ENCODE measurements around the gene KLHL22.

KLHL22 gene

DNA sequence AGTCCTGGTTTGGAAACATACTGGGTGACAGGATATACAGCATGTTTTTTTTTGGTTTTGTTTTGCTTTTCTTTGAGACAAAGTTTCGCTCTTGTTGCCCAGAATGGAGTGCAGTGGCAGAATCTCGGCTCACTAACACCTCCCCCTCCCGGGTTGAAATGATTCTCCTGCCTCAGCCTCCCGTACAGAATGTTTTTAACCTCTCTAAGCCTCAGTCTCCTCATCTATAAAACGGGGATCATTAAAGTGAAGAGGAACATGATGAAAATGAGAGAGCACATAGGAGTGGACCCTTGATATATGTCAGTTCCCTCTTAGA is 29.9 kb downstream of the KLHL22 start:
- no peak for DNase-seq (ENCODE audit: low read depth, low spot score)
- ChIA-PET POLR2A (no interaction called here), CTCF (interaction anchor here (0.7 to 3.8 kb wide), 3 partner anchors 8 to 101 kb away, joined by 3 to 20 read pairs (median 3); no protein-coding TSS in a partner anchor)
- no peak overlapping the region for H3K4me3 ChIP-seq (ENCODE audit: low read depth, low read length)
- TF ChIP-seq, protein P1, sequence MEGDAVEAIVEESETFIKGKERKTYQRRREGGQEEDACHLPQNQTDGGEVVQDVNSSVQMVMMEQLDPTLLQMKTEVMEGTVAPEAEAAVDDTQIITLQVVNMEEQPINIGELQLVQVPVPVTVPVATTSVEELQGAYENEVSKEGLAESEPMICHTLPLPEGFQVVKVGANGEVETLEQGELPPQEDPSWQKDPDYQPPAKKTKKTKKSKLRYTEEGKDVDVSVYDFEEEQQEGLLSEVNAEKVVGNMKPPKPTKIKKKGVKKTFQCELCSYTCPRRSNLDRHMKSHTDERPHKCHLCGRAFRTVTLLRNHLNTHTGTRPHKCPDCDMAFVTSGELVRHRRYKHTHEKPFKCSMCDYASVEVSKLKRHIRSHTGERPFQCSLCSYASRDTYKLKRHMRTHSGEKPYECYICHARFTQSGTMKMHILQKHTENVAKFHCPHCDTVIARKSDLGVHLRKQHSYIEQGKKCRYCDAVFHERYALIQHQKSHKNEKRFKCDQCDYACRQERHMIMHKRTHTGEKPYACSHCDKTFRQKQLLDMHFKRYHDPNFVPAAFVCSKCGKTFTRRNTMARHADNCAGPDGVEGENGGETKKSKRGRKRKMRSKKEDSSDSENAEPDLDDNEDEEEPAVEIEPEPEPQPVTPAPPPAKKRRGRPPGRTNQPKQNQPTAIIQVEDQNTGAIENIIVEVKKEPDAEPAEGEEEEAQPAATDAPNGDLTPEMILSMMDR (IDR thresholded peaks at IDR 0.05; ENCODE audit: insufficient read depth, low read length, missing control alignments), result no peak

DNA sequence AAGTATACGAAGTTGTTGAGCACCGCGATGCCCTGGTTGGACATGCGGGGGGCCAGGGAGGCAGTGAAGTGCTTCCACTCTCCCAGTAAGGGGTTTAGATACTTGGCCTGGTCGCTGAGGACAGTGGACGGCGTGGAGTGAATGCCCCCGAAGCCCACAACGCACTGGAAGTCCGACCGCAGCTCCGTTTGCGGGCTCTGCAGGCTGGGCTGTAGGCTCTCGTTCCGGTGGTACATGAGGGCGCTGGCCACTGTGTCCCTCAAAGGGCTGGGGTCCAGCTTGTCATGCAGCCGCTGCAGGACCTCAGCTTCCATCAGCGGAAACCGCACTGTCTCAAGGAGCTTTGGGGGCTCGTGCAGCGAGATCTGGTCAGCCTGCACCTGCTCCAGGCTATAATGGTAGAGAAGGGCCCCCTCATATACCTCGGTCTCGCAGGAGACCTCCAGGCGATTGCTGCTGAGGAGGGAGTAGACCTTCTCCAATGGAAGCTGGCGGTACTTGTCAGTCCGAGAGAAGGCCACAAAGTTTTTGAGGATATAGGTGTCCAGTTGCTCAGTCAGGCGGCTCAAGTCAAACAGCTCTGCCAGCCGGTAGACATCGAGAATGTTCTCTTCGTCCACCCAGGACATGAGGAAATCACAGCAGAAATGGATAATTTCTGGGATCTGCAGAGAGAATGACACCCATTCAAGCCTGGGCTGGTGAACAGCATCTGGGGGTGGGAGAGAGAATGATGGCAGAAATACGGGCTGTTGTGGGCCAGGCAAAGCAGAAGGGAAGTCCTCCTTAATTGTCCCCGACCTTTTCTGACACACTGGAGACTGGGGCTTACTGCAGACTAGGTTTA is 30.5 kb downstream of the KLHL22 start:
- POLR2A ChIA-PET, result no interaction called here
- TF ChIP-seq, protein P1 (IDR thresholded peaks at IDR 0.05; ENCODE audit: insufficient read depth, low read length, missing control alignments), result no peak
- CTCF ChIA-PET, result interaction anchor here (0.7 to 3.8 kb wide), 5 partner anchors 8 to 102 kb away, joined by 3 to 20 read pairs (median 3); no protein-coding TSS in a partner anchor
- H3K4me3 ChIP-seq (ENCODE audit: low read depth, low read length), result no peak overlapping the region
- no peak for DNase-seq (ENCODE audit: low read depth, low spot score)

DNA sequence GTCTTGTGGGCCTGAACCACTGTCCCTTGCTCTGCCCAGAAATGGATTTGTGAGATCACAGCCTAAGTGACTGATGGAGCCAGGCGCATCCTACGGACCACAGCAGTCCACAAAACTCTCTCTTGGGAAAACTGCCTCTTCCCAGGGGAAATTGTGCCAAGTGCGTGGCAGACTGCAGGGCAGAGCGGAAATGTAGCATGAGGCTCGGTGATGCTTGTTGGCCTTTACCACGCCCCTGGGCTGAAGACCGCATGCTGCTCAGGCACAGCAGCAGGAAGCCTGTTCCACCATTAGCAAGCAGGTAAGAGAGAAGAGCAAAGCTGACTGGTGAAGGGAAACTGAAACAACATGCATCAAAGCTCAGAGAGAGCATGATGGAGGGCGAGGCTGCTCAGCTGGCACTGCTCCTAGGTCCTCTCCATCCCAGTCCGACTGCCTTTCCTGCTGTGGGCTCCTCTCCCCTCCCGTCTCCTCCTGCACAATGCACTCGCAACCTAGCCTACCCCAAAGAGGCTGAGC is 31.4 kb downstream of the KLHL22 start:
- POLR2A ChIA-PET, result no interaction called here
- no peak overlapping the region for H3K4me3 ChIP-seq (ENCODE audit: low read depth, low read length)
- no peak for DNase-seq (ENCODE audit: low read depth, low spot score)
- CTCF ChIA-PET, result interaction anchor here (0.6 to 6.4 kb wide), 7 partner anchors 8 to 65 kb away, joined by 3 to 50 read pairs (median 4); no protein-coding TSS in a partner anchor
- TF ChIP-seq, protein P1 (IDR thresholded peaks at IDR 0.05; ENCODE audit: insufficient read depth, low read length, missing control alignments), result no peak

DNA sequence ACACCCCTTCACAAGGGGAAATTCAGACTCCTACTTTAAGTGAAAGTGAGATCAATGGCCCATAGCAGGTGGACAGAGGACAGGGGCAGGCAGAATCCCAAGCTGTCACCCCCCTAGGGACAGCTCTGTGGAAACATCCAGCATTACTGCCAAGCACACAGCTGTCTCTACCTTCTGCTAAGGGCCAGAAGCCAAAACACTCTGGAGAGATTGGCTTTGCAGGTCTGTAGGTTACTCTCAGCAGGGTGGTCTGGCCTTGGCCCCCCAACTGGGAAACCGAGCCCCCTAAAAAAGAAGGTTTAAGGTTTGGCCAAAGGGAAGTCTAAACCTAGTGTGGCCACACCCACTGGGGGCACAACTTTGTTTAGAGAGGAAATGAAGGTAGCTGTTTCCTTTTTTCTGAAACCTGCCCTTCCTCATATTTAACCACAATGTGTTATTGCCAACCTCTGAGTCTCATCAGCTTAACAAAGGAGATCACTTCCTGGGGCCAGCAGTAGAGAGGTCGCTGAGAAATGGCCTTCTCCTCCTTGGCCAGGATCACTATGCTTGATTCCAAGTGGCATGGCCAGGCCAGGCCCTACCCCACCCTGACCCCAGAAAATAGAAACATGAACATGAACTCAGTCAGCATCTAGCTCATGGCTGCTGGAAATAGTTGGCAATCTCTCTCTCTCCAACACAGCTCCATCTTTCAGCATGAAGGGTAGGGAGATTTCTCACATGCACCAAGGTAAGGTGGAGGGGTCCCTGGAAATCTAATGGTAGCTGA is 32.1 kb downstream of the KLHL22 start:
- no peak for DNase-seq (ENCODE audit: low read depth, low spot score)

DNA sequence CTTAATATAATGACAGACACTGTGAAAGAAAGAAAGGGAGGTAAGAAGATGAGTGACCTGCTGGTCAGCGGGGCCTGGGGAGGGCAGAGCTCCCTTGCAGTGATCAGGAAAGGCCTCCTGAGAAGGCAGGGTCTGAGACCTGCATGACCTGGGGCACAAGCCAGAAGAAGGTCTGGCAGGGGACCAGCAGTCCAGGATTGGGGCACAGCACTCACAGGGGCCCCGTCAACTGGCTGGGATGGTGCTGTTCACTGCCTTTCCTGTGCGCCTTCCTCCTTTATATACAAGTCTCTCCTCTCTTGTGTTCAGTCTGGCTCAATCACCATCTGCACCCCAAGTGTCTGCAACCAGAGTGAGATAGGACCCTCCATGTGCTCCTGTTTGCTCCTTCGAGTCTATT is 35.7 kb downstream of the KLHL22 start:
- H3K4me3 ChIP-seq (ENCODE audit: low read depth, low read length), result no peak overlapping the region
- ChIA-PET CTCF (interaction anchor here (0.9 to 6.4 kb wide), 5 partner anchors 9 to 65 kb away, joined by 3 to 50 read pairs (median 5); no protein-coding TSS in a partner anchor), POLR2A (interaction anchor here (0.6 kb wide), 1 partner anchor 47 kb away, joined by 5 read pairs; no protein-coding TSS in a partner anchor)
- TF ChIP-seq, protein P1 (IDR thresholded peaks at IDR 0.05; ENCODE audit: insufficient read depth, low read length, missing control alignments), result no peak
- DNase-seq (ENCODE audit: low read depth, low spot score), result no peak

More for the DNA sequence above, 32.1 kb downstream of the KLHL22 start:
- H3K4me3 ChIP-seq (ENCODE audit: low read depth, low read length), result no peak overlapping the region
- ChIA-PET CTCF (interaction anchor here (0.6 to 6.4 kb wide), 7 partner anchors 9 to 308 kb away, joined by 3 to 50 read pairs (median 4); no protein-coding TSS in a partner anchor), POLR2A (no interaction called here)
- TF ChIP-seq, protein P1 (IDR thresholded peaks at IDR 0.05; ENCODE audit: insufficient read depth, low read length, missing control alignments), result no peak
